HG03442 (cell line): Measurements from ENCODE around the gene PRPF4.
A peak's percentile ranks its signal among the peaks of the same experiment; 100 is the strongest.

ENCODE experiments used
- ATAC-seq: cut with Tn5 transposase; IDR thresholded peaks from one replicate; pipeline ENCODE4 v1.9.1; 2021; ENCODE audit warnings: mild to moderate bottlenecking, moderate library complexity; ENCODE audit not compliant: unreplicated experiment

The PRPF4 gene

GRCh38 chr9:113310538-113310937 lies 35.1 kb downstream of the PRPF4 start:
- no peak for ATAC-seq

- ATAC-seq: no peak
These were observed 36.5 kb downstream of the PRPF4 start for GRCh38 chr9:113311961-113312360.

- no peak for ATAC-seq
These were observed 37.8 kb downstream of the PRPF4 start for GRCh38 chr9:113313261-113313660.

GRCh38 chr9:113315231-113315630 lies 39.8 kb downstream of the PRPF4 start:
- ATAC-seq: no peak

GRCh38 chr9:113316030-113316429 lies 40.6 kb downstream of the PRPF4 start:
- no peak for ATAC-seq

- no peak for ATAC-seq
These were observed 42.3 kb downstream of the PRPF4 start for GRCh38 chr9:113317777-113318176.

- ATAC-seq: no peak
These were observed 43.6 kb downstream of the PRPF4 start for GRCh38 chr9:113319054-113319453.

GRCh38 chr9:113320051-113320450 lies 44.6 kb downstream of the PRPF4 start:
- no peak for ATAC-seq

- ATAC-seq: no peak
These were observed 47.2 kb downstream of the PRPF4 start for GRCh38 chr9:113322671-113323070.

- ATAC-seq: no peak
These were observed 50.8 kb downstream of the PRPF4 start for GRCh38 chr9:113326230-113326629.

- no peak for ATAC-seq
These were observed 52.8 kb downstream of the PRPF4 start for GRCh38 chr9:113328045-113328782.

- ATAC-seq: no peak
These were observed 56.3 kb downstream of the PRPF4 start for GRCh38 chr9:113331780-113332179.

- no peak for ATAC-seq
These were observed 62.3 kb downstream of the PRPF4 start for GRCh38 chr9:113337714-113338113.

- ATAC-seq: peak; percentile 96
These were observed 64.7 kb downstream of the PRPF4 start, which contains the start of gene WDR31 for GRCh38 chr9:113340011-113340699. WDR31 (minus strand) TSS chr9:113340275; CDS start chr9:113332022, 8,253 bp downstream.

- ATAC-seq: no peak
These were observed 66.4 kb downstream of the PRPF4 start for GRCh38 chr9:113341712-113342410.
